Measurements from ENCODE around the gene PTGER4.

- TF ChIP-seq POLR2AphosphoS5 (IDR thresholded peaks at IDR 0.05) (no peak), POLR2A (IDR thresholded peaks at IDR 0.05) (no peak), CTCF (IDR thresholded peaks at IDR 0.05) (no peak)
Observed at GRCh38 chr5:40679148-40679912, 385 bp upstream of the PTGER4 start.
